H1 (cell line): ENCODE results near the gene ARHGAP12.

Experiments used
- BRCA1 ChIP-seq: IDR thresholded peaks from 2 replicates; pipeline ENCODE4 v1.6.1; 2012; ENCODE audit warnings: low read depth, low read length, improper control_type of control experiment
- EZH2 ChIP-seq: fragments of 200-600 bp; sonication (generic); IDR thresholded peaks from 2 replicates; pipeline ENCODE4 v1.7.1; 2012; ENCODE audit warnings: low read depth, mild to moderate bottlenecking, moderate library complexity, low read length, inconsistent platforms; ENCODE audit not compliant: severe bottlenecking
- POLR2A ChIP-seq, 2 experiments: IDR thresholded peaks; 1 replicate in 1 of 2; 2 replicates in 1 of 2; pipeline ENCODE4 v1.6.1; 2011; ENCODE audit warnings: low read depth in 2 of 2, low read length in 2 of 2, mild to moderate bottlenecking in 2 of 2; ENCODE audit errors: control extremely low read depth in 1 of 2
- TF ChIP-seq, protein P1 (sequence below), 3 experiments: IDR thresholded peaks; 1 replicate in 2 of 3; 2 replicates in 1 of 3; pipeline versions ENCODE4 v1.5.1 to v1.6.1; 2011; ENCODE audit warnings: low read length in 3 of 3, mild to moderate bottlenecking in 3 of 3, inconsistent platforms in 2 of 3, low read depth in 1 of 3, moderate library complexity in 1 of 3; ENCODE audit not compliant: insufficient read depth in 1 of 3; ENCODE audit errors: control extremely low read depth in 1 of 3

DNA sequence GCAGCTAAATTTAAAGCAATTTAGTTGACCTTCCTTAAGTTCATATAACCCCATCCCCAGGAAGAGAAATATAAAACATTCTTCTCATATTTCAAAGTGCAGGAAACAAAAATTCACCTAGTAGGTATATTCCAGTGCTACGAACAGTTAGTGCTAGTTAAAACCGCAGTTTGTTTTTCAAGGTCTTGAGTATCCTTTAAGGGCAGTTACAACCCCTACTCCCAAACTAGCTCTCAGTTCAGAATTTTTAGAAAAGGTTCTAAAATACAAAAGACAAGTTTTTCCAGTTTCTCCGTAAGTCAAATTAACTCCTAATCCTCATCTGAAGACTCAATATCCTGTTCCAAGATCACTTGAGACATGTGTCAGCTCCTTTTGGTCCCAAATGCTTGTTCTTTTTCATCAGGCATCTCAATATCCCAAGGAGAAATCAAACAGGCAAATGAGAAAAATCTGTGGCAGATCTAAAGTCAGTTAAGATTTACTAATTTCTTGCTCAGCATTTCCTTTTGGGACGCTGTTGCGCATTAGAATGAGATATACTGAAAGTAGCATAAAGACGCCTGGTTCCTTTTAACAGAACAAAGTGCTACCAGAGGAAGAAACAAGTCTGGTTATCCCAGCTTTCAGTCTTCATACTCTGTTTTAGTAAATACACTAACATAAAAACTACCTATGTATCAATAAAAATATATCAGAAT, 51.8 kb downstream of the ARHGAP12 start:
- TF ChIP-seq POLR2A (IDR thresholded peaks at IDR 0.05; ENCODE audit: control extremely low read depth in 1 of 2, low read depth in 2 of 2, low read length in 2 of 2), result no peak
- TF ChIP-seq, protein P1, sequence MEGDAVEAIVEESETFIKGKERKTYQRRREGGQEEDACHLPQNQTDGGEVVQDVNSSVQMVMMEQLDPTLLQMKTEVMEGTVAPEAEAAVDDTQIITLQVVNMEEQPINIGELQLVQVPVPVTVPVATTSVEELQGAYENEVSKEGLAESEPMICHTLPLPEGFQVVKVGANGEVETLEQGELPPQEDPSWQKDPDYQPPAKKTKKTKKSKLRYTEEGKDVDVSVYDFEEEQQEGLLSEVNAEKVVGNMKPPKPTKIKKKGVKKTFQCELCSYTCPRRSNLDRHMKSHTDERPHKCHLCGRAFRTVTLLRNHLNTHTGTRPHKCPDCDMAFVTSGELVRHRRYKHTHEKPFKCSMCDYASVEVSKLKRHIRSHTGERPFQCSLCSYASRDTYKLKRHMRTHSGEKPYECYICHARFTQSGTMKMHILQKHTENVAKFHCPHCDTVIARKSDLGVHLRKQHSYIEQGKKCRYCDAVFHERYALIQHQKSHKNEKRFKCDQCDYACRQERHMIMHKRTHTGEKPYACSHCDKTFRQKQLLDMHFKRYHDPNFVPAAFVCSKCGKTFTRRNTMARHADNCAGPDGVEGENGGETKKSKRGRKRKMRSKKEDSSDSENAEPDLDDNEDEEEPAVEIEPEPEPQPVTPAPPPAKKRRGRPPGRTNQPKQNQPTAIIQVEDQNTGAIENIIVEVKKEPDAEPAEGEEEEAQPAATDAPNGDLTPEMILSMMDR (IDR thresholded peaks at IDR 0.05; ENCODE audit: control extremely low read depth in 1 of 3, insufficient read depth in 1 of 3, low read depth in 1 of 3, low read length in 3 of 3), result no peak
- no peak for TF ChIP-seq EZH2
- no peak for TF ChIP-seq BRCA1
